ENCODE measurements around the gene C14orf132. TPM values are rescaled to one million over a fixed set of nuclear protein-coding genes. Genes with fewer than 3 reads are reported as not detected.

The C14orf132 gene
- total and polyA plus RNA-seq, 10 of the 15 experiments (the other 5 are each of a cell fraction or from before 2014, with no cell fraction given), result under 0.01 to 1.2 (median 0.03) TPM; not detected in 2

- Histone ChIP-seq H3K9ac (ENCODE audit: control insufficient read depth, insufficient read depth, low read length) (no peak overlapping the region), H3K9me3 (replicated peaks; ENCODE audit: control insufficient read depth, insufficient read depth, low read length) (no peaks in the 10 kb centered on the region), H3K4me2 (ENCODE audit: control insufficient read depth, insufficient read depth) (no peak overlapping the region), H3K4me1 (ENCODE audit: control insufficient read depth, insufficient read depth, low read length) (no peaks in the 10 kb centered on the region), H3K79me2 (ENCODE audit: control insufficient read depth, insufficient read depth, low read length) (no peaks in the 10 kb centered on the region), H3K4me3 (no peak overlapping the region), H3K27me3 (replicated peaks in 1 of 2; ENCODE audit: control insufficient read depth in 2 of 2, insufficient read depth in 2 of 2, low read length in 1 of 2) (peaks cover 0 to 4% of the 10 kb centered on the region in 2 experiments; a peak in 3 of 4 replicates), H3K36me3 (ENCODE audit: control insufficient read depth in 2 of 2, insufficient read depth in 2 of 2, low read length in 1 of 2) (no peaks in the 10 kb centered on the region), H3K27ac (ENCODE audit: control insufficient read depth, insufficient read depth) (no peak overlapping the region), H4K20me1 (ENCODE audit: control insufficient read depth, insufficient read depth) (no peaks in the 10 kb centered on the region), H2AFZ (ENCODE audit: control insufficient read depth, low read depth, low read length) (no peak overlapping the region)
- FAIRE-seq, result no peak
- BruUV-seq (replicated peaks), result no TSS peak
- no peak for ATAC-seq
- ChIA-PET SMC1A (ENCODE audit: uncharacterized antibody, unreplicated experiment) (interaction anchor here (0.6 to 5.1 kb wide), 5 partner anchors 27 to 240 kb away, joined by 3 to 42 read pairs (median 6); no protein-coding TSS in a partner anchor), RAD21 (ENCODE audit: unreplicated experiment) (interaction anchor here (4.6 kb wide), 1 partner anchor 43 kb away, joined by 41 read pairs; no protein-coding TSS in a partner anchor), POLR2A (no interaction called here), CTCF (interaction anchor here (0.6 to 2.4 kb wide), 9 partner anchors 11 to 495 kb away, joined by 3 to 9 read pairs (median 4); no protein-coding TSS in a partner anchor)
- intact Hi-C loops (cut with micrococcal nuclease; ENCODE audit: unreplicated experiment), result loop anchor here (5.0 kb wide), 1 partner anchor 222 kb away; no protein-coding TSS in a partner anchor
- WGBS (ENCODE audit: insufficient coverage, insufficient replicate concordance, low lambda C conversion rate, missing lambda C conversion rate), result 39% methylated on average over 12 of the region's 12 CpGs
- in situ Hi-C loops (cut with MboI), result no loop called here
- no peak for DNase-seq (ENCODE audit: low read depth, low spot score)
- no peak for TF ChIP-seq STAT1 (conservative IDR thresholded peaks at IDR 0.05)
- no peak for TF ChIP-seq CHD2 (IDR thresholded peaks at IDR 0.05; ENCODE audit: borderline replicate concordance, low read depth, low read length)
- no peak for TF ChIP-seq PRDM15 (CRISPR knock-in tag; IDR thresholded peaks at IDR 0.05)
- no peak for TF ChIP-seq HSF1 (IDR thresholded peaks at IDR 0.05; ENCODE audit: low read depth, low read length)
- TF ChIP-seq CUX1 (IDR thresholded peaks at IDR 0.05; ENCODE audit: insufficient replicate concordance, low read depth, low read length), result no peak
- TF ChIP-seq POU2F2 (IDR thresholded peaks at IDR 0.05; ENCODE audit: borderline replicate concordance, low read depth, low read length), result no peak
- TF ChIP-seq KAT2A (conservative IDR thresholded peaks at IDR 0.05; ENCODE audit: control insufficient read depth, low read depth, low read length), result no peak
- no peak for TF ChIP-seq PAX8 (IDR thresholded peaks at IDR 0.05)
- no peak for TF ChIP-seq SIN3A (IDR thresholded peaks at IDR 0.05; ENCODE audit: low read depth, low read length)
- TF ChIP-seq FOXM1 (IDR thresholded peaks at IDR 0.05; ENCODE audit: low read depth, low read length), result no peak
- no peak for TF ChIP-seq SUPT20H (IDR thresholded peaks at IDR 0.05; ENCODE audit: borderline replicate concordance, control insufficient read depth, low read depth, low read length)
- no peak for TF ChIP-seq HDAC6 (IDR thresholded peaks at IDR 0.05; ENCODE audit: unreplicated experiment)
Measured at GRCh38 chr14:96055065-96055752, 16.0 kb downstream of the C14orf132 start.
